ENCODE data around the gene SLC38A3.

Gene SLC38A3

GRCh38 chr3:50254577-50255250 is 49.6 kb downstream of the SLC38A3 start:
- H3K27me3 ChIP-seq (ENCODE audit: control insufficient read depth, insufficient read depth, low read length) = no peaks in the 10 kb centered on the region
- peak overlapping the region; percentile 70 for H3K27ac ChIP-seq (ENCODE audit: low read depth, low read length)
- H3K9ac ChIP-seq (ENCODE audit: low read depth, low read length) = no peak overlapping the region
- no peak overlapping the region for H3K4me3 ChIP-seq (ENCODE audit: low read depth, low read length)
- peaks cover 3% of the 10 kb centered on the region; the same call in 1 of the 2 replicates for H3K4me1 ChIP-seq (ENCODE audit: control insufficient read depth, insufficient read depth, low read length)
- H3K36me3 ChIP-seq (ENCODE audit: control insufficient read depth, insufficient read depth, low read length) = peaks cover 64% of the 10 kb centered on the region
- no peaks in the 10 kb centered on the region for H3K9me3 ChIP-seq (ENCODE audit: control insufficient read depth, insufficient read depth, low read length)

- H3K27ac ChIP-seq (ENCODE audit: low read depth, low read length) = peak overlapping the region; percentile 70
- H3K9ac ChIP-seq (ENCODE audit: low read depth, low read length) = no peak overlapping the region
- H3K36me3 ChIP-seq (ENCODE audit: control insufficient read depth, insufficient read depth, low read length) = peaks cover 64% of the 10 kb centered on the region
- peaks cover 4% of the 10 kb centered on the region; the same call in 1 of the 2 replicates for H3K4me1 ChIP-seq (ENCODE audit: control insufficient read depth, insufficient read depth, low read length)
- H3K27me3 ChIP-seq (ENCODE audit: control insufficient read depth, insufficient read depth, low read length) = no peaks in the 10 kb centered on the region
- no peak overlapping the region for H3K4me3 ChIP-seq (ENCODE audit: low read depth, low read length)
- no peaks in the 10 kb centered on the region for H3K9me3 ChIP-seq (ENCODE audit: control insufficient read depth, insufficient read depth, low read length)
These were observed 50.2 kb downstream of the SLC38A3 start for GRCh38 chr3:50255251-50255615.

- Histone ChIP-seq H3K36me3 (ENCODE audit: control insufficient read depth, insufficient read depth, low read length) (peaks cover 52% of the 10 kb centered on the region), H3K27ac (ENCODE audit: low read depth, low read length) (no peak overlapping the region), H3K4me1 (ENCODE audit: control insufficient read depth, insufficient read depth, low read length) (peaks cover 15% of the 10 kb centered on the region), H3K9ac (ENCODE audit: low read depth, low read length) (no peak overlapping the region), H3K4me3 (ENCODE audit: low read depth, low read length) (no peak overlapping the region), H3K27me3 (ENCODE audit: control insufficient read depth, insufficient read depth, low read length) (no peaks in the 10 kb centered on the region), H3K9me3 (ENCODE audit: control insufficient read depth, insufficient read depth, low read length) (no peaks in the 10 kb centered on the region)
These were observed 52.2 kb downstream of the SLC38A3 start for GRCh38 chr3:50256978-50257890.

GRCh38 chr3:50258029-50258680 is 53.1 kb downstream of the SLC38A3 start:
- Histone ChIP-seq H3K27me3 (ENCODE audit: control insufficient read depth, insufficient read depth, low read length) (no peaks in the 10 kb centered on the region), H3K27ac (ENCODE audit: low read depth, low read length) (no peak overlapping the region), H3K4me1 (ENCODE audit: control insufficient read depth, insufficient read depth, low read length) (peaks cover 15% of the 10 kb centered on the region), H3K4me3 (ENCODE audit: low read depth, low read length) (no peak overlapping the region), H3K9me3 (ENCODE audit: control insufficient read depth, insufficient read depth, low read length) (no peaks in the 10 kb centered on the region), H3K36me3 (ENCODE audit: control insufficient read depth, insufficient read depth, low read length) (peaks cover 43% of the 10 kb centered on the region), H3K9ac (ENCODE audit: low read depth, low read length) (no peak overlapping the region)

GRCh38 chr3:50258979-50259378 is 53.9 kb downstream of the SLC38A3 start:
- Histone ChIP-seq H3K4me1 (ENCODE audit: control insufficient read depth, insufficient read depth, low read length) (peaks cover 20% of the 10 kb centered on the region), H3K27ac (ENCODE audit: low read depth, low read length) (peak overlapping the region; percentile 69)

GRCh38 chr3:50259432-50260026 is 54.5 kb downstream of the SLC38A3 start:
- no peak overlapping the region for H3K4me3 ChIP-seq (ENCODE audit: low read depth, low read length)

More at GRCh38 chr3:50258979-50259378, 53.9 kb downstream of the SLC38A3 start:
- Histone ChIP-seq H3K36me3 (ENCODE audit: control insufficient read depth, insufficient read depth, low read length) (peaks cover 38% of the 10 kb centered on the region), H3K27me3 (ENCODE audit: control insufficient read depth, insufficient read depth, low read length) (no peaks in the 10 kb centered on the region), H3K9ac (ENCODE audit: low read depth, low read length) (no peak overlapping the region), H3K9me3 (ENCODE audit: control insufficient read depth, insufficient read depth, low read length) (no peaks in the 10 kb centered on the region), H3K4me3 (ENCODE audit: low read depth, low read length) (no peak overlapping the region)

GRCh38 chr3:50260027-50260941 is 55.2 kb downstream of the SLC38A3 start:
- H3K4me1 ChIP-seq (ENCODE audit: control insufficient read depth, insufficient read depth, low read length) = peaks cover 29% of the 10 kb centered on the region
- H3K4me3 ChIP-seq (ENCODE audit: low read depth, low read length) = peak overlapping the region; percentile 54
- peaks cover 27% of the 10 kb centered on the region for H3K36me3 ChIP-seq (ENCODE audit: control insufficient read depth, insufficient read depth, low read length)
- H3K9ac ChIP-seq (ENCODE audit: low read depth, low read length) = peak overlapping the region; percentile 77
- H3K9me3 ChIP-seq (ENCODE audit: control insufficient read depth, insufficient read depth, low read length) = no peaks in the 10 kb centered on the region
- H3K27me3 ChIP-seq (ENCODE audit: control insufficient read depth, insufficient read depth, low read length) = no peaks in the 10 kb centered on the region
- peak overlapping the region; percentile 95 for H3K27ac ChIP-seq (ENCODE audit: low read depth, low read length)

More at GRCh38 chr3:50259432-50260026, 54.5 kb downstream of the SLC38A3 start:
- H3K4me1 ChIP-seq (ENCODE audit: control insufficient read depth, insufficient read depth, low read length) = peaks cover 25% of the 10 kb centered on the region
- peak overlapping the region; percentile 69 for H3K27ac ChIP-seq (ENCODE audit: low read depth, low read length)
- H3K9me3 ChIP-seq (ENCODE audit: control insufficient read depth, insufficient read depth, low read length) = no peaks in the 10 kb centered on the region
- H3K27me3 ChIP-seq (ENCODE audit: control insufficient read depth, insufficient read depth, low read length) = no peaks in the 10 kb centered on the region
- peaks cover 33% of the 10 kb centered on the region for H3K36me3 ChIP-seq (ENCODE audit: control insufficient read depth, insufficient read depth, low read length)
- H3K9ac ChIP-seq (ENCODE audit: low read depth, low read length) = no peak overlapping the region

- H3K9ac ChIP-seq (ENCODE audit: low read depth, low read length) = 0 out of 2 replicates have a peak overlapping the region, but pooled peaks have one; percentile 77
- H3K27me3 ChIP-seq (ENCODE audit: control insufficient read depth, insufficient read depth, low read length) = no peaks in the 10 kb centered on the region
- H3K9me3 ChIP-seq (ENCODE audit: control insufficient read depth, insufficient read depth, low read length) = no peaks in the 10 kb centered on the region
- H3K4me1 ChIP-seq (ENCODE audit: control insufficient read depth, insufficient read depth, low read length) = peaks cover 31% of the 10 kb centered on the region
- peak overlapping the region; percentile 95 for H3K27ac ChIP-seq (ENCODE audit: low read depth, low read length)
- H3K4me3 ChIP-seq (ENCODE audit: low read depth, low read length) = peak overlapping the region; percentile 54; the same call in 1 of the 2 replicates
- peaks cover 23% of the 10 kb centered on the region for H3K36me3 ChIP-seq (ENCODE audit: control insufficient read depth, insufficient read depth, low read length)
These were observed 55.9 kb downstream of the SLC38A3 start for GRCh38 chr3:50260942-50261441.

GRCh38 chr3:50261505-50261904 is 56.4 kb downstream of the SLC38A3 start:
- peaks cover 35% of the 10 kb centered on the region for H3K4me1 ChIP-seq (ENCODE audit: control insufficient read depth, insufficient read depth, low read length)
- H3K27ac ChIP-seq (ENCODE audit: low read depth, low read length) = peak overlapping the region; percentile 95
- H3K4me3 ChIP-seq (ENCODE audit: low read depth, low read length) = no peak overlapping the region
- no peaks in the 10 kb centered on the region for H3K27me3 ChIP-seq (ENCODE audit: control insufficient read depth, insufficient read depth, low read length)
- peaks cover 18% of the 10 kb centered on the region for H3K36me3 ChIP-seq (ENCODE audit: control insufficient read depth, insufficient read depth, low read length)
- no peaks in the 10 kb centered on the region for H3K9me3 ChIP-seq (ENCODE audit: control insufficient read depth, insufficient read depth, low read length)
- H3K9ac ChIP-seq (ENCODE audit: low read depth, low read length) = no peak overlapping the region

Data from HUES48 (cell line).